OCI-LY3 (cell line): ENCODE data around the gene U2SURP.

ENCODE experiments used
- H2AFZ ChIP-seq: fragments of 200-600, 300-600 bp; shearing (Covaris generic); 2 replicates; pipeline ENCODE4 v1.6.0; 2014; ENCODE audit warnings: antibody characterized with exemption, low read depth, low read length
- H3K27ac ChIP-seq: fragments of 200-600, 300-600 bp; sonication (generic); 2 replicates; pipeline ENCODE4 v1.5.1; 2014; ENCODE audit warnings: mild to moderate bottlenecking, low read length, moderate library complexity, mixed read lengths
- H3K27me3 ChIP-seq: fragments of 200-600, 300-600 bp; sonication (generic); 2 replicates; pipeline ENCODE4 v1.6.1; 2014; ENCODE audit warnings: low read depth, low read length, mixed read lengths
- H3K36me3 ChIP-seq: fragments of 200-600, 300-600 bp; sonication (generic); replicated peaks from 2 replicates; pipeline ENCODE3; 2014; ENCODE audit warnings: low read depth, low read length, mixed read lengths
- H3K4me1 ChIP-seq: fragments of 300-600, 200-600 bp; sonication (generic); 2 replicates; pipeline ENCODE4 v1.6.1; 2014; ENCODE audit warnings: low read length, mixed read lengths
- H3K4me2 ChIP-seq: fragments of 200-600, 300-600 bp; sonication (generic); 2 replicates; pipeline ENCODE4 v1.6.1; 2014; ENCODE audit warnings: low read length, mixed read lengths
- H3K4me3 ChIP-seq: fragments of 300-600, 200-600 bp; sonication (generic); 2 replicates; pipeline ENCODE4 v1.5.1; 2014; ENCODE audit warnings: antibody characterized with exemption, mild to moderate bottlenecking, low read length, moderate library complexity
- H3K79me2 ChIP-seq: fragments of 300-600, 200-600 bp; shearing (Covaris generic); 2 replicates; pipeline ENCODE4 v1.6.1; 2014; ENCODE audit warnings: mild to moderate bottlenecking, low read length, mixed read lengths
- H3K9ac ChIP-seq: fragments of 300-600, 200-600 bp; shearing (Covaris generic); 2 replicates; pipeline ENCODE4 v1.6.0; 2014; ENCODE audit warnings: mild to moderate bottlenecking, low read length, moderate library complexity
- H3K9me3 ChIP-seq: fragments of 200-600, 300-600 bp; shearing (Covaris generic); 2 replicates; pipeline ENCODE4 v1.6.1; 2014; ENCODE audit warnings: low read length, mixed read lengths; ENCODE audit not compliant: insufficient read depth
- H4K20me1 ChIP-seq: fragments of 200-600, 300-600 bp; sonication (generic); 2 replicates; pipeline ENCODE4 v1.6.1; 2016; ENCODE audit warnings: low read length, mixed read lengths; ENCODE audit not compliant: insufficient read depth
- CTCF ChIP-seq: fragments of 200-600, 300-600 bp; sonication (generic); IDR thresholded peaks from 2 replicates; pipeline ENCODE4 v1.5.1; 2014; ENCODE audit warnings: antibody characterized with exemption, low read length, low read depth
- EZH2phosphoT487 ChIP-seq: fragments of 200-600 bp; shearing (Covaris generic); IDR thresholded peaks from 2 replicates; pipeline ENCODE4 v1.6.1; 2018; ENCODE audit warnings: antibody characterized with exemption, mixed run types, low read depth

The U2SURP gene

GRCh38 chr3:143035466-143036211 lies 34.3 kb downstream of the U2SURP start:
- Histone ChIP-seq H3K4me1 (peaks cover 16% of the 10 kb centered on the region), H3K4me2 (no peak overlapping the region), H3K36me3 (peaks cover 61% of the 10 kb centered on the region), H3K9ac (no peak overlapping the region), H3K27me3 (no peaks in the 10 kb centered on the region), H4K20me1 (0 out of 2 replicates have a peak, but pooled peaks cover 2% of the 10 kb centered on the region), H3K4me3 (no peak overlapping the region), H3K79me2 (peaks cover 10% of the 10 kb centered on the region; the same call in 1 of the 2 replicates), H2AFZ (no peak overlapping the region), H3K27ac (no peak overlapping the region), H3K9me3 (no peaks in the 10 kb centered on the region)
- TF ChIP-seq EZH2phosphoT487, result no peak
- no peak for TF ChIP-seq CTCF

GRCh38 chr3:143036557-143036956 lies 35.2 kb downstream of the U2SURP start:
- H3K4me1 ChIP-seq, result peaks cover 16% of the 10 kb centered on the region
- peak overlapping the region; percentile 26; the same call in 1 of the 2 replicates for H3K27ac ChIP-seq
- no peak overlapping the region for H3K4me2 ChIP-seq
- H4K20me1 ChIP-seq, result 0 out of 2 replicates have a peak, but pooled peaks cover 2% of the 10 kb centered on the region
- no peak overlapping the region for H2AFZ ChIP-seq
- H3K4me3 ChIP-seq, result no peak overlapping the region
- H3K36me3 ChIP-seq, result peaks cover 56% of the 10 kb centered on the region
- no peak for TF ChIP-seq CTCF
- TF ChIP-seq EZH2phosphoT487, result no peak
- H3K79me2 ChIP-seq, result peaks cover 6% of the 10 kb centered on the region; the same call in 1 of the 2 replicates
- no peak overlapping the region for H3K9ac ChIP-seq
- H3K27me3 ChIP-seq, result no peaks in the 10 kb centered on the region
- H3K9me3 ChIP-seq, result no peaks in the 10 kb centered on the region

- H3K9ac ChIP-seq, result no peak overlapping the region
- H3K4me1 ChIP-seq, result peaks cover 16% of the 10 kb centered on the region
- H3K9me3 ChIP-seq, result no peaks in the 10 kb centered on the region
- H3K79me2 ChIP-seq, result peaks cover 10% of the 10 kb centered on the region; the same call in 1 of the 2 replicates
- TF ChIP-seq EZH2phosphoT487, result no peak
- peak; percentile 30 for TF ChIP-seq CTCF
- H3K27ac ChIP-seq, result peak overlapping the region; percentile 26; the same call in 1 of the 2 replicates
- H2AFZ ChIP-seq, result no peak overlapping the region
- 0 out of 2 replicates have a peak, but pooled peaks cover 2% of the 10 kb centered on the region for H4K20me1 ChIP-seq
- peaks cover 54% of the 10 kb centered on the region for H3K36me3 ChIP-seq
- H3K4me2 ChIP-seq, result no peak overlapping the region
- no peaks in the 10 kb centered on the region for H3K27me3 ChIP-seq
- H3K4me3 ChIP-seq, result no peak overlapping the region
Measured at GRCh38 chr3:143037867-143038266, 36.5 kb downstream of the U2SURP start.

GRCh38 chr3:143040261-143040879 lies 39.0 kb downstream of the U2SURP start:
- H3K36me3 ChIP-seq, result peaks cover 55% of the 10 kb centered on the region

More at GRCh38 chr3:143040261-143040879, 39.0 kb downstream of the U2SURP start:
- no peak overlapping the region for H3K27ac ChIP-seq
- no peaks in the 10 kb centered on the region for H3K9me3 ChIP-seq
- peaks cover 10% of the 10 kb centered on the region; the same call in 1 of the 2 replicates for H3K79me2 ChIP-seq
- no peaks in the 10 kb centered on the region for H4K20me1 ChIP-seq
- TF ChIP-seq EZH2phosphoT487 (no peak), CTCF (peak; percentile 53)
- H3K4me2 ChIP-seq, result no peak overlapping the region
- H2AFZ ChIP-seq, result no peak overlapping the region
- H3K9ac ChIP-seq, result no peak overlapping the region
- no peak overlapping the region for H3K4me3 ChIP-seq
- no peaks in the 10 kb centered on the region for H3K27me3 ChIP-seq
- peaks cover 16% of the 10 kb centered on the region for H3K4me1 ChIP-seq
